Measurements from ENCODE around the gene NFE2L1.
"Not testable (repeated sequence)": the region's sequence is repeated elsewhere in the genome, so short reads cannot be mapped to it uniquely, and the experiment has no call there.

DNA sequence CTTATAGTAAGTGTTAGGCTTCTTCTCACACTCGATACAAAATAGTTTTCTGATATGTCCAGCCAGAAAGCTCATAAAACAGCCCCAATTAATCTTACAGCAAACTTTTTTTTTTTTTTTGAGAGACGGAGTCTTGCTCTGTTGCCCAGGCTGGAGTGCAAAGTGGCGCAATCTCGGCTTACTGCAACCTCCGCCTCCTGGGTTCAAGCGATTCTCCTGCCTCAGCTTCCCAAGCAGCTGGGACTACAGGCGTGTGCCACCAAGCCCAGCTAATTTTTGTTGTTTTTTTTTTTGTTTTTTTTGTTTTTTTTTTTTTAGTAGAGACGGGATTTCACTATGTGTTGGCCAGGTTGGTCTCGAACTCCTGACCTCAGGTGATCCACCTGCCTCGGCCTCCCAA lies 29.0 kb downstream of the NFE2L1 start:
- TF ChIP-seq ZNF57 (CRISPR knock-in tag; IDR thresholded peaks at IDR 0.05); ZNF384 (IDR thresholded peaks at IDR 0.05; ENCODE audit: low read depth, low read length); SPI1 (IDR thresholded peaks at IDR 0.05; ENCODE audit: borderline replicate concordance, low read depth, low read length); RAD51 (IDR thresholded peaks at IDR 0.05; ENCODE audit: borderline replicate concordance, low read depth); EZH2 (IDR thresholded peaks at IDR 0.05; ENCODE audit: borderline replicate concordance, low read depth, low read length); NFXL1 (CRISPR knock-in tag; IDR thresholded peaks at IDR 0.05); ZBTB17 (CRISPR knock-in tag; IDR thresholded peaks at IDR 0.05): not testable (repeated sequence)
- TF ChIP-seq, protein P1, sequence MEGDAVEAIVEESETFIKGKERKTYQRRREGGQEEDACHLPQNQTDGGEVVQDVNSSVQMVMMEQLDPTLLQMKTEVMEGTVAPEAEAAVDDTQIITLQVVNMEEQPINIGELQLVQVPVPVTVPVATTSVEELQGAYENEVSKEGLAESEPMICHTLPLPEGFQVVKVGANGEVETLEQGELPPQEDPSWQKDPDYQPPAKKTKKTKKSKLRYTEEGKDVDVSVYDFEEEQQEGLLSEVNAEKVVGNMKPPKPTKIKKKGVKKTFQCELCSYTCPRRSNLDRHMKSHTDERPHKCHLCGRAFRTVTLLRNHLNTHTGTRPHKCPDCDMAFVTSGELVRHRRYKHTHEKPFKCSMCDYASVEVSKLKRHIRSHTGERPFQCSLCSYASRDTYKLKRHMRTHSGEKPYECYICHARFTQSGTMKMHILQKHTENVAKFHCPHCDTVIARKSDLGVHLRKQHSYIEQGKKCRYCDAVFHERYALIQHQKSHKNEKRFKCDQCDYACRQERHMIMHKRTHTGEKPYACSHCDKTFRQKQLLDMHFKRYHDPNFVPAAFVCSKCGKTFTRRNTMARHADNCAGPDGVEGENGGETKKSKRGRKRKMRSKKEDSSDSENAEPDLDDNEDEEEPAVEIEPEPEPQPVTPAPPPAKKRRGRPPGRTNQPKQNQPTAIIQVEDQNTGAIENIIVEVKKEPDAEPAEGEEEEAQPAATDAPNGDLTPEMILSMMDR (IDR thresholded peaks at IDR 0.05 in 2 of 3, conservative IDR thresholded peaks at IDR 0.05 in 1 of 3; ENCODE audit: insufficient read depth in 2 of 3, low read depth in 1 of 3, low read length in 3 of 3), result not testable (repeated sequence)
- TF ChIP-seq, protein P2, sequence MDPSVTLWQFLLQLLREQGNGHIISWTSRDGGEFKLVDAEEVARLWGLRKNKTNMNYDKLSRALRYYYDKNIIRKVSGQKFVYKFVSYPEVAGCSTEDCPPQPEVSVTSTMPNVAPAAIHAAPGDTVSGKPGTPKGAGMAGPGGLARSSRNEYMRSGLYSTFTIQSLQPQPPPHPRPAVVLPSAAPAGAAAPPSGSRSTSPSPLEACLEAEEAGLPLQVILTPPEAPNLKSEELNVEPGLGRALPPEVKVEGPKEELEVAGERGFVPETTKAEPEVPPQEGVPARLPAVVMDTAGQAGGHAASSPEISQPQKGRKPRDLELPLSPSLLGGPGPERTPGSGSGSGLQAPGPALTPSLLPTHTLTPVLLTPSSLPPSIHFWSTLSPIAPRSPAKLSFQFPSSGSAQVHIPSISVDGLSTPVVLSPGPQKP (CRISPR knock-in tag; IDR thresholded peaks at IDR 0.05), result not testable (repeated sequence)
- TF ChIP-seq, protein P3, sequence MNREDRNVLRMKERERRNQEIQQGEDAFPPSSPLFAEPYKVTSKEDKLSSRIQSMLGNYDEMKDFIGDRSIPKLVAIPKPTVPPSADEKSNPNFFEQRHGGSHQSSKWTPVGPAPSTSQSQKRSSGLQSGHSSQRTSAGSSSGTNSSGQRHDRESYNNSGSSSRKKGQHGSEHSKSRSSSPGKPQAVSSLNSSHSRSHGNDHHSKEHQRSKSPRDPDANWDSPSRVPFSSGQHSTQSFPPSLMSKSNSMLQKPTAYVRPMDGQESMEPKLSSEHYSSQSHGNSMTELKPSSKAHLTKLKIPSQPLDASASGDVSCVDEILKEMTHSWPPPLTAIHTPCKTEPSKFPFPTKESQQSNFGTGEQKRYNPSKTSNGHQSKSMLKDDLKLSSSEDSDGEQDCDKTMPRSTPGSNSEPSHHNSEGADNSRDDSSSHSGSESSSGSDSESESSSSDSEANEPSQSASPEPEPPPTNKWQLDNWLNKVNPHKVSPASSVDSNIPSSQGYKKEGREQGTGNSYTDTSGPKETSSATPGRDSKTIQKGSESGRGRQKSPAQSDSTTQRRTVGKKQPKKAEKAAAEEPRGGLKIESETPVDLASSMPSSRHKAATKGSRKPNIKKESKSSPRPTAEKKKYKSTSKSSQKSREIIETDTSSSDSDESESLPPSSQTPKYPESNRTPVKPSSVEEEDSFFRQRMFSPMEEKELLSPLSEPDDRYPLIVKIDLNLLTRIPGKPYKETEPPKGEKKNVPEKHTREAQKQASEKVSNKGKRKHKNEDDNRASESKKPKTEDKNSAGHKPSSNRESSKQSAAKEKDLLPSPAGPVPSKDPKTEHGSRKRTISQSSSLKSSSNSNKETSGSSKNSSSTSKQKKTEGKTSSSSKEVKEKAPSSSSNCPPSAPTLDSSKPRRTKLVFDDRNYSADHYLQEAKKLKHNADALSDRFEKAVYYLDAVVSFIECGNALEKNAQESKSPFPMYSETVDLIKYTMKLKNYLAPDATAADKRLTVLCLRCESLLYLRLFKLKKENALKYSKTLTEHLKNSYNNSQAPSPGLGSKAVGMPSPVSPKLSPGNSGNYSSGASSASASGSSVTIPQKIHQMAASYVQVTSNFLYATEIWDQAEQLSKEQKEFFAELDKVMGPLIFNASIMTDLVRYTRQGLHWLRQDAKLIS (CRISPR knock-in tag; IDR thresholded peaks at IDR 0.05), result not testable (repeated sequence)
- TF ChIP-seq, protein P4, sequence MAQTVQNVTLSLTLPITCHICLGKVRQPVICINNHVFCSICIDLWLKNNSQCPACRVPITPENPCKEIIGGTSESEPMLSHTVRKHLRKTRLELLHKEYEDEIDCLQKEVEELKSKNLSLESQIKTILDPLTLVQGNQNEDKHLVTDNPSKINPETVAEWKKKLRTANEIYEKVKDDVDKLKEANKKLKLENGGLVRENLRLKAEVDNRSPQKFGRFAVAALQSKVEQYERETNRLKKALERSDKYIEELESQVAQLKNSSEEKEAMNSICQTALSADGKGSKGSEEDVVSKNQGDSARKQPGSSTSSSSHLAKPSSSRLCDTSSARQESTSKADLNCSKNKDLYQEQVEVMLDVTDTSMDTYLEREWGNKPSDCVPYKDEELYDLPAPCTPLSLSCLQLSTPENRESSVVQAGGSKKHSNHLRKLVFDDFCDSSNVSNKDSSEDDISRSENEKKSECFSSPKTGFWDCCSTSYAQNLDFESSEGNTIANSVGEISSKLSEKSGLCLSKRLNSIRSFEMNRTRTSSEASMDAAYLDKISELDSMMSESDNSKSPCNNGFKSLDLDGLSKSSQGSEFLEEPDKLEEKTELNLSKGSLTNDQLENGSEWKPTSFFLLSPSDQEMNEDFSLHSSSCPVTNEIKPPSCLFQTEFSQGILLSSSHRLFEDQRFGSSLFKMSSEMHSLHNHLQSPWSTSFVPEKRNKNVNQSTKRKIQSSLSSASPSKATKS (CRISPR knock-in tag; IDR thresholded peaks at IDR 0.05), result not testable (repeated sequence)
- TF ChIP-seq, protein P5, sequence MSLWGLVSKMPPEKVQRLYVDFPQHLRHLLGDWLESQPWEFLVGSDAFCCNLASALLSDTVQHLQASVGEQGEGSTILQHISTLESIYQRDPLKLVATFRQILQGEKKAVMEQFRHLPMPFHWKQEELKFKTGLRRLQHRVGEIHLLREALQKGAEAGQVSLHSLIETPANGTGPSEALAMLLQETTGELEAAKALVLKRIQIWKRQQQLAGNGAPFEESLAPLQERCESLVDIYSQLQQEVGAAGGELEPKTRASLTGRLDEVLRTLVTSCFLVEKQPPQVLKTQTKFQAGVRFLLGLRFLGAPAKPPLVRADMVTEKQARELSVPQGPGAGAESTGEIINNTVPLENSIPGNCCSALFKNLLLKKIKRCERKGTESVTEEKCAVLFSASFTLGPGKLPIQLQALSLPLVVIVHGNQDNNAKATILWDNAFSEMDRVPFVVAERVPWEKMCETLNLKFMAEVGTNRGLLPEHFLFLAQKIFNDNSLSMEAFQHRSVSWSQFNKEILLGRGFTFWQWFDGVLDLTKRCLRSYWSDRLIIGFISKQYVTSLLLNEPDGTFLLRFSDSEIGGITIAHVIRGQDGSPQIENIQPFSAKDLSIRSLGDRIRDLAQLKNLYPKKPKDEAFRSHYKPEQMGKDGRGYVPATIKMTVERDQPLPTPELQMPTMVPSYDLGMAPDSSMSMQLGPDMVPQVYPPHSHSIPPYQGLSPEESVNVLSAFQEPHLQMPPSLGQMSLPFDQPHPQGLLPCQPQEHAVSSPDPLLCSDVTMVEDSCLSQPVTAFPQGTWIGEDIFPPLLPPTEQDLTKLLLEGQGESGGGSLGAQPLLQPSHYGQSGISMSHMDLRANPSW (CRISPR knock-in tag; IDR thresholded peaks at IDR 0.05), result not testable (repeated sequence)
